22Rv1 (cell line): ENCODE measurements around the gene PACRG.

Experiments used
- H3K27ac ChIP-seq: fragments of 450-650 bp; 2 replicates; pipeline ENCODE4 v1.5.1; 2017
- ZFX ChIP-seq: fragments of 450-650 bp; IDR thresholded peaks from 2 replicates; pipeline ENCODE4 v1.6.1; 2017; ENCODE audit warnings: antibody characterized with exemption, borderline replicate concordance
- TF ChIP-seq, protein P1 (sequence below): fragments of 450-650 bp; IDR thresholded peaks from 2 replicates; pipeline ENCODE4 v1.5.1; 2017; ENCODE audit warnings: mild to moderate bottlenecking

Gene PACRG

GRCh38 chr6:163288915-163289314 lies 561.1 kb downstream of the PACRG start:
- TF ChIP-seq, protein P1, sequence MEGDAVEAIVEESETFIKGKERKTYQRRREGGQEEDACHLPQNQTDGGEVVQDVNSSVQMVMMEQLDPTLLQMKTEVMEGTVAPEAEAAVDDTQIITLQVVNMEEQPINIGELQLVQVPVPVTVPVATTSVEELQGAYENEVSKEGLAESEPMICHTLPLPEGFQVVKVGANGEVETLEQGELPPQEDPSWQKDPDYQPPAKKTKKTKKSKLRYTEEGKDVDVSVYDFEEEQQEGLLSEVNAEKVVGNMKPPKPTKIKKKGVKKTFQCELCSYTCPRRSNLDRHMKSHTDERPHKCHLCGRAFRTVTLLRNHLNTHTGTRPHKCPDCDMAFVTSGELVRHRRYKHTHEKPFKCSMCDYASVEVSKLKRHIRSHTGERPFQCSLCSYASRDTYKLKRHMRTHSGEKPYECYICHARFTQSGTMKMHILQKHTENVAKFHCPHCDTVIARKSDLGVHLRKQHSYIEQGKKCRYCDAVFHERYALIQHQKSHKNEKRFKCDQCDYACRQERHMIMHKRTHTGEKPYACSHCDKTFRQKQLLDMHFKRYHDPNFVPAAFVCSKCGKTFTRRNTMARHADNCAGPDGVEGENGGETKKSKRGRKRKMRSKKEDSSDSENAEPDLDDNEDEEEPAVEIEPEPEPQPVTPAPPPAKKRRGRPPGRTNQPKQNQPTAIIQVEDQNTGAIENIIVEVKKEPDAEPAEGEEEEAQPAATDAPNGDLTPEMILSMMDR = no peak
- no peak for TF ChIP-seq ZFX
- H3K27ac ChIP-seq = no peak overlapping the region

DNA sequence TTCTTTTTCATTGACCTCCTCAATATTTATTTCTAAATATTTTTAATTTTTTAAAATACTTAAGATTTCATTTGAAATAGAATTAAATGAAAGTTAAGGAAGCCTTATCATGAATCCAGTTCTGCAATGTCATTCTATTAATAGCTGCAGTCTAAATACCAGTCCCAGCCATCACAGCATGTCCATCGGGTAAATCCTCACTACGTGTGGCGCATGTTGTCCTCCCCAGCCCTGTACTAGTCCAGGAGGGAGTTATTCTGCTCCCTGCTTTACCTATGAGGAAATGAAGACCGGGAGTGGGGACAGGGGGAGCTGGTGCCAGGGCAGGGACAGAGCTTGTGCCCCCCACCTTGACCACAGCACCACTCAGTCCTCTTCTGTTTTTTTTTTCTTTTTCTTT lies 561.7 kb downstream of the PACRG start:
- TF ChIP-seq ZFX = no peak
- TF ChIP-seq, protein P1 = no peak
- H3K27ac ChIP-seq = no peak overlapping the region

- H3K27ac ChIP-seq = no peak overlapping the region
- TF ChIP-seq ZFX = no peak
- TF ChIP-seq, protein P1 = no peak
Observed at GRCh38 chr6:163290545-163291274, 562.9 kb downstream of the PACRG start.

- TF ChIP-seq ZFX = no peak
- TF ChIP-seq, protein P1 = no peak
- H3K27ac ChIP-seq = no peak overlapping the region
Observed at GRCh38 chr6:163291622-163292021, 563.8 kb downstream of the PACRG start.

DNA sequence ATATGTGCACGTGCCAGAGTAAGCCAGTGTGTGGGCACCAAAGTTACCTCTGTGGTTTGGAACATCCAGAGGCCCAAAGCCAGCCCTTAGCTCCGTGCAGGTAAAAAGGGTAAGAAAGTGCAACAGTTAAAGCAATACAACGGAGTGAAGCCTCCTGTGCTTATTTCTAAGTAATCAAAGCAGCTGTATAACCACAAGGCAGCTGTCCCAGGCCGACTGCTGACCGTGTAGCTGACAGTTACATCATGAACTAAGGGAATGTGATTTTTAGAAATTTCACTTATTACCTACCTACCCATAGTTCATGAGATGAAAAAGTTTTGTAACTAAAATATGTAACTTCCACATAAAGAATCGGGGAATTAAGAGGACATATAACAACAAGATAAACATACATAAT lies 565.5 kb downstream of the PACRG start:
- no peak overlapping the region for H3K27ac ChIP-seq
- no peak for TF ChIP-seq ZFX
- TF ChIP-seq, protein P1 = no peak

DNA sequence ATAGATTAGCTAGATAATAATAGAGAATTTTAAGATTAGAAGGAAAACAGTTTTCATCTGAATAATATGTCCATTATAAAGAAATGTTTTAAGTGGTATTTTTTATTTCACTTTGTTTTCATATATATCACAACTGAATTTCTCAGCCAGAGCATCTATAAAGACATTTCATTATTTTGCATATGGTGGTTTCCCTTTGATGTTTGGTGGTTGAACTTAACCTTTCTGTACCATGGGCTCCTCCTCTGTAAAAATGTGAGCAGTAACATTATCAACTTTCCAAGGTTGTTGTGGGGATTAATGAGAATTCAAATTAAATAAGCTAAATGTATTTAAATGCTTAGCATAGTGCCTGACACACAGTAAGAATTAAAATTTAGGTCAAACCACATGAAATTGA lies 567.0 kb downstream of the PACRG start:
- TF ChIP-seq, protein P1 = no peak
- TF ChIP-seq ZFX = no peak
- no peak overlapping the region for H3K27ac ChIP-seq

GRCh38 chr6:163296835-163297519 lies 569.2 kb downstream of the PACRG start:
- TF ChIP-seq ZFX = no peak
- TF ChIP-seq, protein P1 = no peak
- no peak overlapping the region for H3K27ac ChIP-seq
